ENCODE measurements around the gene SERTAD1.
A peak's percentile ranks its signal among the peaks of the same experiment; 100 is the strongest.

GRCh38 chr19:40444000-40444824 is 18.4 kb upstream of the SERTAD1 start, which contains the start of gene SERTAD3:
- peak; percentile 98 for TF ChIP-seq POLR2A (IDR thresholded peaks at IDR 0.05)
- TF ChIP-seq CTCF (IDR thresholded peaks at IDR 0.05) = no peak
- peak; percentile 81 for TF ChIP-seq EP300 (IDR thresholded peaks at IDR 0.05)
